CD4-positive, alpha-beta T cell (primary cell): ENCODE results near the gene ARMC7. TPM values are rescaled to one million over a fixed set of nuclear protein-coding genes. Genes with fewer than 3 reads are reported as not detected.
A peak's percentile ranks its signal among the peaks of the same experiment; 100 is the strongest.

Source experiments
- ATAC-seq: fragments of 200-7000 bp; cut with Tn5 transposase; one replicate; pipeline ENCODE4 v1.10.0; 2022; ENCODE audit warnings: mild to moderate bottlenecking; ENCODE audit not compliant: poor library complexity
- CTCF ChIA-PET: fragments of 350-600 bp; sonication (Branson Sonifier 250); formaldehyde crosslinking; loops from one replicate; lab custom pipeline; 2021; ENCODE audit warnings: antibody characterized with exemption, inconsistent platforms; lab: Charles Lee
- POLR2A ChIA-PET: fragments of 350-600 bp; sonication (Branson Sonifier 250); formaldehyde crosslinking; loops from one replicate; lab custom pipeline; 2021; ENCODE audit warnings: antibody characterized with exemption, inconsistent platforms; lab: Charles Lee
- DNase-seq, 14 experiments: peaks; one replicate each; pipeline ENCODE4 v3.0.0-alpha.2; 2013 to 2020; ENCODE audit warnings: mixed read lengths in 2 of 14
- H3K27ac ChIP-seq, 2 donors: one replicate each; pipeline versions ENCODE4 v1.5.1 to v1.7.0; 2013; ENCODE audit warnings: low read length in 2 of 2, low read depth in 1 of 2, mild to moderate bottlenecking in 1 of 2
- H3K27me3 ChIP-seq, 2 experiments: 1 replicate in 1 of 2; 2 replicates in 1 of 2; pipeline versions ENCODE4 v1.6.1 to v1.7.0; 2013; ENCODE audit warnings: low read length in 2 of 2, control low read depth in 1 of 2, mild to moderate bottlenecking in 1 of 2, moderate library complexity in 1 of 2; ENCODE audit not compliant: insufficient read depth in 2 of 2, control insufficient read depth in 1 of 2
- H3K36me3 ChIP-seq: one replicate; pipeline ENCODE4 v1.6.1; 2013; ENCODE audit warnings: low read length, control low read depth; ENCODE audit not compliant: insufficient read depth
- H3K4me1 ChIP-seq: one replicate; pipeline ENCODE4 v1.6.1; 2013; ENCODE audit warnings: low read length, control low read depth; ENCODE audit not compliant: insufficient read depth
- H3K4me3 ChIP-seq: one replicate; pipeline ENCODE4 v1.5.1; 2013; ENCODE audit warnings: mild to moderate bottlenecking, low read length, moderate library complexity
- H3K9me3 ChIP-seq, 2 experiments: 1 replicate in 1 of 2; 2 replicates in 1 of 2; pipeline versions ENCODE4 v1.6.1 to v1.7.0; 2013; ENCODE audit warnings: low read length in 2 of 2, mild to moderate bottlenecking in 2 of 2, control low read depth in 1 of 2, moderate library complexity in 1 of 2; ENCODE audit not compliant: control insufficient read depth in 1 of 2, insufficient read depth in 1 of 2
- H3K27ac Mint-ChIP-seq: one replicate; pipeline ENCODE4 v1.8.0; 2020; ENCODE audit warnings: mixed read lengths
- H3K27me3 Mint-ChIP-seq: one replicate; pipeline ENCODE4 v1.8.0; 2021; ENCODE audit warnings: mixed read lengths
- H3K36me3 Mint-ChIP-seq: one replicate; pipeline ENCODE4 v1.8.0; 2021; ENCODE audit warnings: low read depth, mixed read lengths
- H3K4me1 Mint-ChIP-seq: one replicate; pipeline ENCODE4 v1.8.0; 2021; ENCODE audit warnings: low read depth, mixed read lengths
- H3K4me3 Mint-ChIP-seq: one replicate; pipeline ENCODE4 v1.8.0; 2020; ENCODE audit warnings: mild to moderate bottlenecking, mixed read lengths
- H3K9me3 Mint-ChIP-seq: one replicate; pipeline ENCODE4 v1.8.0; 2020; ENCODE audit warnings: mixed read lengths
- CTCF ChIP-seq: fragments of 200-600 bp; IDR thresholded peaks from one replicate; pipeline ENCODE4 v1.8.0; 2022; ENCODE audit warnings: antibody characterized with exemption, mild to moderate bottlenecking
- intact Hi-C, 2 experiments: fragments of 100-400 bp; cut with DNase I in 1 of 2; cut with micrococcal nuclease in 1 of 2; formaldehyde crosslinking; loops; one replicate each; pipeline versions ENCODE4 v1.15.1 to v1.9.0; 2023 to 2025; cut with DNase I, micrococcal nuclease
- total RNA-seq, 174 experiments: library from RNA in 2 of 174; stranded (reverse) in 2 of 174; gene quantifications; one replicate each; pipeline ENCODE4 v1.2.3 and lab custom pipeline; 2021 to 2026

Gene ARMC7
- total RNA-seq, 2 experiments from 2014 or later = 4.1 to 4.8 TPM

- no peak overlapping the region for H3K27ac ChIP-seq
- CTCF ChIA-PET = interaction anchor here (0.5 to 2.0 kb wide), 4 partner anchors 28 to 167 kb away, joined by 3 to 9 read pairs (median 6); no protein-coding TSS in a partner anchor
- peaks cover 69% of the 10 kb centered on the region for H3K36me3 ChIP-seq
- intact Hi-C loops = loop anchor here in 1 of 2 experiments (5.0 to 10.0 kb wide), 2 partner anchors 41 to 209 kb away; partner anchors contain the start of gene NT5C
- ATAC-seq (no peak), DNase-seq (no peak)
- no peak for TF ChIP-seq CTCF
- Mint-ChIP-seq H3K36me3 (peaks cover 56% of the 10 kb centered on the region), H3K27ac (no peak overlapping the region), H3K4me3 (no peak overlapping the region), H3K27me3 (no peaks in the 10 kb centered on the region), H3K9me3 (no peaks in the 10 kb centered on the region), H3K4me1 (peaks cover 19% of the 10 kb centered on the region)
- H3K4me1 ChIP-seq = peaks cover 20% of the 10 kb centered on the region
- no peak overlapping the region for H3K4me3 ChIP-seq
- POLR2A ChIA-PET = interaction anchor here (1.2 to 2.8 kb wide), 2 partner anchors 10 to 59 kb away, joined by 6 to 9 read pairs; partner anchors contain the start of gene SUMO2
- H3K27me3 ChIP-seq = no peaks in the 10 kb centered on the region
- H3K9me3 ChIP-seq = no peaks in the 10 kb centered on the region
Observed at GRCh38 chr17:75173526-75173925, 63.8 kb downstream of the ARMC7 start.

- H3K27me3 Mint-ChIP-seq = no peaks in the 10 kb centered on the region
- DNase-seq (no peak), ATAC-seq (no peak)
- TF ChIP-seq CTCF = no peak
- Histone ChIP-seq H3K36me3 (peaks cover 75% of the 10 kb centered on the region), H3K27ac (no peak overlapping the region), H3K27me3 (no peaks in the 10 kb centered on the region), H3K4me1 (peaks cover 29% of the 10 kb centered on the region), H3K9me3 (no peaks in the 10 kb centered on the region), H3K4me3 (no peak overlapping the region)
- H3K4me1 Mint-ChIP-seq = peaks cover 30% of the 10 kb centered on the region
- H3K9me3 Mint-ChIP-seq = no peaks in the 10 kb centered on the region
- H3K27ac Mint-ChIP-seq = no peak overlapping the region
- POLR2A ChIA-PET = interaction anchor here (2.3 to 2.8 kb wide), 2 partner anchors 8 to 21 kb away, joined by 9 read pairs; partner anchors contain the start of genes JPT1 and SUMO2
- H3K4me3 Mint-ChIP-seq = no peak overlapping the region
- intact Hi-C loops = loop anchor here in 1 of 2 experiments (5.0 to 10.0 kb wide), 2 partner anchors 43 to 210 kb away; partner anchors contain the start of gene NT5C
- H3K36me3 Mint-ChIP-seq = peaks cover 67% of the 10 kb centered on the region
- CTCF ChIA-PET = interaction anchor here (1.0 to 1.4 kb wide), 2 partner anchors 25 to 61 kb away, joined by 3 to 7 read pairs; no protein-coding TSS in a partner anchor
Observed at GRCh38 chr17:75174996-75175395, 65.2 kb downstream of the ARMC7 start.

DNA sequence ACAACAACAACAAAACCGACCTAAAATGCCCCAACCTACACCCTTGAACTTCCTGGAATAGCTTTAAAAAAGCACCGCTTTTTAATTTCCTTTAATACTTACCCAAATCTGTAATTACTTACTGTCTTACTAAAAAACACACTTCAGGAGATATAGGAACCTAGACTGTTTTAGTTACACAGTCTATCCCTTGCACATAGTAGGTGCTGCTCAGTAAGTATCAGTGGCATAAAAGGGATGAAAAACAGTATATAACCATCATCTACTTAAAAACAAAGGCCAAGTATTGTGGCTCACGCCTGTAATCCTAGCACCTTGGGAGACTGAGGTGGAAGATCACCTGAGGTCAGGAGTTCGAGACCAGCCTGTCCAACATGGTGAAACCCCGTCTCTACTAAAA, 66.9 kb downstream of the ARMC7 start:
- DNase-seq (no peak), ATAC-seq (no peak)
- CTCF ChIA-PET = interaction anchor here (1.0 to 1.4 kb wide), 2 partner anchors 25 to 62 kb away, joined by 3 to 5 read pairs; no protein-coding TSS in a partner anchor
- H3K4me1 ChIP-seq = peaks cover 35% of the 10 kb centered on the region
- intact Hi-C loops = loop anchor here in 1 of 2 experiments (10.0 kb wide), 1 partner anchor 212 kb away; no protein-coding TSS in a partner anchor
- Mint-ChIP-seq H3K27ac (peak overlapping the region; percentile 39), H3K36me3 (peaks cover 76% of the 10 kb centered on the region), H3K27me3 (no peaks in the 10 kb centered on the region), H3K4me1 (peaks cover 42% of the 10 kb centered on the region), H3K9me3 (no peaks in the 10 kb centered on the region), H3K4me3 (no peak overlapping the region)
- no peak overlapping the region for H3K4me3 ChIP-seq
- no peak for TF ChIP-seq CTCF
- no peaks in the 10 kb centered on the region for H3K9me3 ChIP-seq
- H3K36me3 ChIP-seq = peaks cover 74% of the 10 kb centered on the region
- POLR2A ChIA-PET = interaction anchor here (1.2 to 2.3 kb wide), 2 partner anchors 22 to 63 kb away, joined by 3 to 9 read pairs; partner anchors contain the start of gene JPT1
- H3K27me3 ChIP-seq = no peaks in the 10 kb centered on the region
- no peak overlapping the region for H3K27ac ChIP-seq
